Peyer's patch (tissue), 4 donors: ENCODE results near the gene TSPAN18. TPM values are rescaled to one million over a fixed set of nuclear protein-coding genes. Genes with fewer than 3 reads are reported as not detected.

Experiments used
- DNase-seq, 3 donors: peaks; one replicate each; pipeline ENCODE4 v3.0.0-alpha.2; 2017 to 2019
- H3K27ac ChIP-seq, 4 donors: fragments of 200-600 bp; sonication (generic); one replicate each; pipeline ENCODE4 v1.5.1; 2016 to 2019
- H3K27me3 ChIP-seq, 2 donors: fragments of 200-600 bp; sonication (generic); one replicate each; pipeline ENCODE4 v1.5.1; 2019
- H3K36me3 ChIP-seq, 3 donors: fragments of 200-600 bp; sonication (generic); one replicate each; pipeline ENCODE4 v1.5.1; 2016 to 2019
- H3K4me1 ChIP-seq, 4 donors: fragments of 200-600 bp; sonication (generic); one replicate each; pipeline ENCODE4 v1.5.1; 2016 to 2019
- H3K4me3 ChIP-seq, 4 donors: fragments of 200-600 bp; sonication (generic); 1 replicate in 3 of 4; 2 replicates in 1 of 4; pipeline ENCODE4 v1.5.1; 2016 to 2019; ENCODE audit warnings: mild to moderate bottlenecking in 1 of 4
- H3K9me3 ChIP-seq, 4 donors: fragments of 200-600 bp; sonication (generic); one replicate each; pipeline ENCODE4 v1.5.1; 2016 to 2019; ENCODE audit warnings: mild to moderate bottlenecking in 1 of 4
- CTCF ChIP-seq, 6 experiments: fragments of 450-650 bp in 4 of 6; fragments of 200-600 bp in 2 of 6; sonication (generic) in 1 of 6; IDR thresholded peaks; one replicate each; pipeline ENCODE4 v1.5.1; 2017 to 2019; ENCODE audit warnings: antibody characterized with exemption in 6 of 6, mild to moderate bottlenecking in 3 of 6, moderate library complexity in 1 of 6
- POLR2A ChIP-seq, 2 donors: fragments of 450-650 bp; IDR thresholded peaks; one replicate each; pipeline ENCODE4 v1.5.1; 2017; ENCODE audit warnings: antibody characterized with exemption in 2 of 2, mild to moderate bottlenecking in 2 of 2, moderate library complexity in 2 of 2
- total RNA-seq, 4 donors: library from RNA; depleted of rRNA; stranded (reverse); fragments of >200 nt; gene quantifications; one replicate each; pipeline ENCODE4 v1.1.0, GENCODE V29; 2016

The TSPAN18 gene
- total RNA-seq, 4 donors from 2014 or later, result 1.1 to 19.8 (median 3.1) TPM

DNA sequence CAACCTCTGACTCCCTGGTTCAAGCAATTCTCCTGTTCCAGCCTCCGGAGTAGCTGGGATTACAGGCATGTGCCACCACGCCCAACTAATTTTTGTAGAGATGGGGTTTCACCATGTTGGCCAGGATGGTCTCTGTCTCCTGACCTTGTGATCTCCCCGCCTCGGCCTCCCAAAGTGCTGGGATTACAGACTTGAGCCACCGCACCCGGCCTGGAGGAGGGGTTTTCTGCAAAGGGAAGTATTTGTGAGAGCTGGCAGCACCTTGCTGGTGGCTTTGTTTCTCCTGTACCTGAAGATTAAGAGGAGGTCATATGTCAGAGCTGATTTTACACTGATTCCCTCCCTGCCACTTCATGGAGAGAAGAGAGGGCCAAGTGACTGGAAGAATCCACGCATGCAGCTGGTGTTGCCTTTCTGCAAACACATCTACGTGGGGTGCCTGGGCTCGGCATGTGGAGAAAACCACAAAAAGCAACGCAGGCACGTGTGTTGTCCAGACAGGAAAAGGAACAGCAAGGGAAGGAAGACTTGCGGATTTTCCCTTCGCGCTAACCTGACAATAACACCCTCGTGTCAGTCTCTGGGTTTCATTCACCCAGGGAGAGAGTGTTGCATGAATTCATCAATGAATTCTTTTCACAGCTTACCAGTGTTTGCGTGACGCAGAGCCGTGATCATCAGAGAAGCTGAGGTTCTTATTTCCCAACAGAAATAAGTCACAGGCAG, 61.9 kb downstream of the TSPAN18 start:
- no peak for DNase-seq
- peaks cover 0 to 9% (median 0%) of the 10 kb centered on the region in 4 donors for H3K4me1 ChIP-seq
- no peaks in the 10 kb centered on the region for H3K9me3 ChIP-seq
- H3K27ac ChIP-seq, result no peak overlapping the region
- no peak overlapping the region for H3K4me3 ChIP-seq
- TF ChIP-seq POLR2A (IDR thresholded peaks at IDR 0.05), result no peak
- no peak for TF ChIP-seq CTCF (IDR thresholded peaks at IDR 0.05)
- H3K27me3 ChIP-seq, result no peaks in the 10 kb centered on the region
- H3K36me3 ChIP-seq, result no peaks in the 10 kb centered on the region

- Histone ChIP-seq H3K36me3 (no peaks in the 10 kb centered on the region), H3K27ac (no peak overlapping the region), H3K4me3 (no peak overlapping the region), H3K27me3 (no peaks in the 10 kb centered on the region), H3K4me1 (peaks cover 0 to 9% (median 0%) of the 10 kb centered on the region in 4 donors), H3K9me3 (no peaks in the 10 kb centered on the region)
- no peak for DNase-seq
- TF ChIP-seq POLR2A (IDR thresholded peaks at IDR 0.05) (no peak), CTCF (IDR thresholded peaks at IDR 0.05) (no peak)
Observed at GRCh38 chr11:44789496-44789895, 62.7 kb downstream of the TSPAN18 start.

DNA sequence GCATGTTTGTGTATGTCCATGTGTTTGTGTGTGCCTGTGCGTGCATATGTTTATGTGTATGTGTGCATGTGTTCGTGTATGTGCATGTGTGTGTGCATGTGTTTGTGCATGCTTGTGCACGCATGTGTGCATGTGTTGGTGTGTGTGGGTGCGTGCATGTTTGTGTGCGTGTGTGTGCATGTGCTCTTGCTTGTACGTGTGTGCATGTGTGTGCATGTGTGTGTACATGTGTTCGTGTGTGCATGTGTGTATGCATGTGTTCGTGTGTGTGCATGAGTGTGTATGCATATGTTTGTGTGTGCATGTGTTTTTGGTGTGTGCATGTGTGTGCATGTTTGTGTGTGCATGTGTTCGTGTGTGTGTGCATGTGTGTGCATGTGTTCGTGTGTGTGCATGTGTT, 63.4 kb downstream of the TSPAN18 start:
- Histone ChIP-seq H3K4me1 (peaks cover 0 to 9% (median 0%) of the 10 kb centered on the region in 4 donors), H3K36me3 (no peaks in the 10 kb centered on the region), H3K4me3 (no peak overlapping the region), H3K9me3 (no peaks in the 10 kb centered on the region), H3K27ac (no peak overlapping the region), H3K27me3 (no peaks in the 10 kb centered on the region)
- TF ChIP-seq CTCF (IDR thresholded peaks at IDR 0.05) (no peak), POLR2A (IDR thresholded peaks at IDR 0.05) (no peak)
- DNase-seq, result no peak

DNA sequence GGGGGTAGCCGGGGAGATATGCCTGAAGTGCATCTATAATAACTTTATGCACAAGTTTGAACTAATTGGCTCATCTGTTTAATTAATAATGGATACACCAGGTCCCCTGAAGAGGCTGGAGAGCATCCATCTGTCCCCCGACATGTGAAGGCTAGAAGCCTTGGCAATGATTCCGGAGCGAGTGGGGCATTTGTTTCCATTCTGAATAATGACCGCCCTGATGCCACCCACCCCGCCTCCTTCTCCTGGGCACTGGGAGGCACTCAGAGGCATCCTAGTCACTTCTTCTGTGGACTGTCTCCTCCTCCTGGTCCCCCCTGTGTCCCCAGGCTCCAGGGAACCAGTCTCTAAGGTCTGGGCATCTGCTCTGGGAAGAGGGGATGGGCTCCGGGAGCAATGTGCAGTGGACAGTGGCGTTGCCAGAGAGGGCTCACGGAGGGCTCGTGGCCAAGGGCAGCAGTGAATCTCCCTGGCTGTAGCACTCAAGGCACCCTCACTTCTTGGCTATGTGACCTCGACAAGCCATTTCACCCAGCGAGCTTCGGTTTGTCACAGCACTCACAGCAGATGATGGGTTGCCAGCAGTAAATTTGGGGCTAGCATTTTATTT, 64.7 kb downstream of the TSPAN18 start:
- Histone ChIP-seq H3K9me3 (no peaks in the 10 kb centered on the region), H3K27me3 (no peaks in the 10 kb centered on the region), H3K4me3 (no peak overlapping the region), H3K36me3 (no peaks in the 10 kb centered on the region), H3K4me1 (peaks cover 0 to 9% (median 0%) of the 10 kb centered on the region in 4 donors), H3K27ac (no peak overlapping the region)
- DNase-seq, result no peak
- no peak for TF ChIP-seq POLR2A (IDR thresholded peaks at IDR 0.05)

GRCh38 chr11:44792171-44792570, 65.4 kb downstream of the TSPAN18 start:
- no peak overlapping the region for H3K4me3 ChIP-seq
- no peaks in the 10 kb centered on the region for H3K36me3 ChIP-seq
- no peak overlapping the region for H3K27ac ChIP-seq
- H3K4me1 ChIP-seq, result peaks cover 0 to 9% (median 0%) of the 10 kb centered on the region in 4 donors
- no peaks in the 10 kb centered on the region for H3K9me3 ChIP-seq
- TF ChIP-seq CTCF (IDR thresholded peaks at IDR 0.05) (no peak), POLR2A (IDR thresholded peaks at IDR 0.05) (no peak)
- DNase-seq, result no peak
- H3K27me3 ChIP-seq, result no peaks in the 10 kb centered on the region

GRCh38 chr11:44793350-44794090, 66.8 kb downstream of the TSPAN18 start:
- no peak for DNase-seq
- no peak for TF ChIP-seq POLR2A (IDR thresholded peaks at IDR 0.05)
- TF ChIP-seq CTCF (IDR thresholded peaks at IDR 0.05), result no peak
- H3K4me1 ChIP-seq, result peaks cover 0 to 9% (median 0%) of the 10 kb centered on the region in 4 donors
- H3K36me3 ChIP-seq, result no peaks in the 10 kb centered on the region
- H3K27me3 ChIP-seq, result no peaks in the 10 kb centered on the region
- H3K27ac ChIP-seq, result no peak overlapping the region
- no peak overlapping the region for H3K4me3 ChIP-seq
- H3K9me3 ChIP-seq, result no peaks in the 10 kb centered on the region
